ENCODE data around the gene CCDC85B. TPM values are rescaled to one million over a fixed set of nuclear protein-coding genes. Genes with fewer than 3 reads are reported as not detected.
A peak's percentile ranks its signal among the peaks of the same experiment; 100 is the strongest.

Gene CCDC85B
- total and polyA plus RNA-seq, 2 of the 13 experiments (the other 11 are each of a cell fraction or from before 2014, with no cell fraction given) = 8.2 to 19.5 TPM

GRCh38 chr11:65855927-65856363 lies 34.5 kb upstream of the CCDC85B start:
- WGBS (ENCODE audit: low lambda C conversion rate) = 94% methylated on average over 15 of the region's 15 CpGs
- Histone ChIP-seq H3K4me2 (ENCODE audit: low read depth, low read length) (peak overlapping the region; percentile 79), H4K20me1 (ENCODE audit: insufficient read depth, low read length) (peaks cover 50% of the 10 kb centered on the region), H3K9me3 (ENCODE audit: low read length) (0 out of 2 replicates have a peak, but pooled peaks cover 4% of the 10 kb centered on the region), H2AFZ (ENCODE audit: low read length) (no peak overlapping the region), H3K36me3 (replicated peaks in 1 of 2; ENCODE audit: control insufficient read depth in 1 of 2, insufficient read depth in 2 of 2, low read length in 2 of 2) (peaks cover 14 to 34% of the 10 kb centered on the region in 2 experiments), H3K4me3 (replicated peaks in 1 of 3; ENCODE audit: insufficient read depth in 1 of 3, low read depth in 2 of 3, low read length in 3 of 3) (peak overlapping the region in 1 of 3 experiments; percentile 99; a peak in 2 of 6 replicates), H3K27me3 (ENCODE audit: control insufficient read depth in 1 of 2, insufficient read depth in 2 of 2, low read length in 2 of 2) (no peaks in the 10 kb centered on the region; a peak in 1 of 5 replicates), H3K4me1 (ENCODE audit: insufficient read depth, low read length) (peaks cover 51% of the 10 kb centered on the region), H3K79me2 (ENCODE audit: insufficient read depth, low read length) (peaks cover 24% of the 10 kb centered on the region), H3K9ac (ENCODE audit: insufficient read depth, low read depth, low read length) (peak overlapping the region; percentile 86; the same call in 1 of the 2 replicates), H3K27ac (ENCODE audit: extremely low read length, insufficient read depth, low read length) (no peak overlapping the region)
- in situ Hi-C loops (cut with HindIII; ENCODE audit: extremely low pct_ligation_motif_present, low pct_unique_long_range_greater_than_20kb) = loop anchor here (10.0 kb wide), 1 partner anchor 301 kb away; the partner anchor contains the start of gene LTBP3
- ATAC-seq = no peak
- DNase-seq (ENCODE audit: low spot score) = no peak
- BruUV-seq (replicated peaks) = no TSS peak
- TF ChIP-seq LCORL (IDR thresholded peaks at IDR 0.05) (no peak), LCORL (CRISPR knock-in tag; IDR thresholded peaks at IDR 0.05) (no peak), ZNF552 (CRISPR knock-in tag; IDR thresholded peaks at IDR 0.05; ENCODE audit: borderline replicate concordance) (no peak), POGZ (CRISPR knock-in tag; IDR thresholded peaks at IDR 0.05) (no peak), FOXO4 (CRISPR knock-in tag; conservative IDR thresholded peaks at IDR 0.05) (no peak), ZNF503 (CRISPR knock-in tag; IDR thresholded peaks at IDR 0.05) (no peak), SRY (CRISPR knock-in tag; IDR thresholded peaks at IDR 0.05) (no peak), JUNB (CRISPR knock-in tag; IDR thresholded peaks at IDR 0.05; ENCODE audit: borderline replicate concordance) (no peak), ZNF567 (CRISPR knock-in tag; IDR thresholded peaks at IDR 0.05; ENCODE audit: borderline replicate concordance) (no peak), TAF1 (CRISPR knock-in tag; IDR thresholded peaks at IDR 0.05) (no peak), SALL2 (CRISPR knock-in tag; IDR thresholded peaks at IDR 0.05) (no peak), HOXA7 (CRISPR knock-in tag; IDR thresholded peaks at IDR 0.05) (no peak), HOXD1 (CRISPR knock-in tag; IDR thresholded peaks at IDR 0.05) (no peak), ZHX1 (CRISPR knock-in tag; IDR thresholded peaks at IDR 0.05; ENCODE audit: low read depth) (no peak), ZNF33A (CRISPR knock-in tag; IDR thresholded peaks at IDR 0.05; ENCODE audit: borderline replicate concordance) (no peak), ZNF549 (CRISPR knock-in tag; IDR thresholded peaks at IDR 0.05) (no peak), ZNF703 (CRISPR knock-in tag; IDR thresholded peaks at IDR 0.05; ENCODE audit: borderline replicate concordance) (no peak), IRF2 (CRISPR knock-in tag; IDR thresholded peaks at IDR 0.05) (no peak)
- POLR2A ChIA-PET = interaction anchor here (1.3 kb wide), 1 partner anchor 35 kb away, joined by 3 read pairs; the partner anchor contains the start of gene CCDC85B
- no peak for FAIRE-seq
- CTCF ChIA-PET (ENCODE audit: low intra/inter-chr PET ratio, low total read pairs) = no interaction called here
- intact Hi-C loops (cut with micrococcal nuclease; ENCODE audit: unreplicated experiment) = no loop called here

Data from HepG2 (cell line).